Neural progenitor cell (in vitro differentiated cells): ENCODE measurements around the gene CNGA3.

Experiments used
- EZH2 ChIP-seq: fragments of 200-600 bp; sonication (generic); IDR thresholded peaks from 2 replicates; pipeline ENCODE4 v1.6.1; 2017; ENCODE audit warnings: antibody characterized with exemption, mild to moderate bottlenecking, moderate library complexity
- TF ChIP-seq, protein P1 (sequence below): fragments of 200-600 bp; sonication (generic); IDR thresholded peaks from 2 replicates; pipeline ENCODE4 v1.5.1; 2017; ENCODE audit warnings: antibody characterized with exemption, mild to moderate bottlenecking

DNA sequence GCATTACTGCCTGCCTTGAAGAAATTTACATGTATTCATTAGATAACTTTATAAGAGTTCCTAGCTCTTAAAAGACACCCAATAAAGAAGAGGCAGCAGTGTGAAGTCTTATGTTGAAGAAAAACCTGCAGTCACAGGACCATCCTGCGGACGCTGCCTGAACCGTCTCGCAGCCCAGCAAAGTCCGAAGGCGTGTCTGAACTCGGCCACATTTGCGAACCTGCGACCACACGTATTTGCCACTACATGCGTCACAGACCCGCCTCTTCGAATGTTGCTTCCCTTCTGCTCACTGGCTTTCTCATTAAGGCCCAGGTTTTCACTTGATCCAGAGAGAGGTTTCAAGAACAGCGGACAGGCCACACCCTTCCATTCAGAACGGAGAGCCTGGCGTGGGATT is 41.2 kb downstream of the CNGA3 start:
- TF ChIP-seq EZH2 = no peak
- TF ChIP-seq, protein P1, sequence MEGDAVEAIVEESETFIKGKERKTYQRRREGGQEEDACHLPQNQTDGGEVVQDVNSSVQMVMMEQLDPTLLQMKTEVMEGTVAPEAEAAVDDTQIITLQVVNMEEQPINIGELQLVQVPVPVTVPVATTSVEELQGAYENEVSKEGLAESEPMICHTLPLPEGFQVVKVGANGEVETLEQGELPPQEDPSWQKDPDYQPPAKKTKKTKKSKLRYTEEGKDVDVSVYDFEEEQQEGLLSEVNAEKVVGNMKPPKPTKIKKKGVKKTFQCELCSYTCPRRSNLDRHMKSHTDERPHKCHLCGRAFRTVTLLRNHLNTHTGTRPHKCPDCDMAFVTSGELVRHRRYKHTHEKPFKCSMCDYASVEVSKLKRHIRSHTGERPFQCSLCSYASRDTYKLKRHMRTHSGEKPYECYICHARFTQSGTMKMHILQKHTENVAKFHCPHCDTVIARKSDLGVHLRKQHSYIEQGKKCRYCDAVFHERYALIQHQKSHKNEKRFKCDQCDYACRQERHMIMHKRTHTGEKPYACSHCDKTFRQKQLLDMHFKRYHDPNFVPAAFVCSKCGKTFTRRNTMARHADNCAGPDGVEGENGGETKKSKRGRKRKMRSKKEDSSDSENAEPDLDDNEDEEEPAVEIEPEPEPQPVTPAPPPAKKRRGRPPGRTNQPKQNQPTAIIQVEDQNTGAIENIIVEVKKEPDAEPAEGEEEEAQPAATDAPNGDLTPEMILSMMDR = no peak
